Small intestine (tissue), 7 donors: ENCODE data around the gene MATR3. TPM values are rescaled to one million over a fixed set of nuclear protein-coding genes. Genes with fewer than 3 reads are reported as not detected.
"Not testable (repeated sequence)": the region's sequence is repeated elsewhere in the genome, so short reads cannot be mapped to it uniquely, and the experiment has no call there.

Experiments
- DNase-seq, 2 donors: peaks; one replicate each; pipeline versions ENCODE4 v3.0.0 to v3.0.0-alpha.2; 2013
- FAIRE-seq: peaks from 2 replicates; lab custom pipeline; 2012; peaks lifted over from hg19 to GRCh38; lab: Jason Lieb, UNC
- H3K27ac ChIP-seq, 3 donors: one replicate each; pipeline ENCODE4 v1.5.1; 2013; ENCODE audit warnings: low read length in 2 of 3, mild to moderate bottlenecking in 2 of 3, control low read depth in 1 of 3, inconsistent platforms in 1 of 3, low read depth in 1 of 3, moderate library complexity in 1 of 3
- H3K27me3 ChIP-seq, 3 donors: one replicate each; pipeline ENCODE4 v1.6.1; 2013; ENCODE audit warnings: low read length in 3 of 3, inconsistent platforms in 1 of 3; ENCODE audit not compliant: control insufficient read depth in 3 of 3, insufficient read depth in 3 of 3
- H3K36me3 ChIP-seq, 3 donors: one replicate each; pipeline ENCODE4 v1.6.1; 2013; ENCODE audit warnings: low read length in 3 of 3, inconsistent platforms in 1 of 3, low read depth in 1 of 3, mild to moderate bottlenecking in 1 of 3, moderate library complexity in 1 of 3; ENCODE audit not compliant: control insufficient read depth in 3 of 3, insufficient read depth in 2 of 3
- H3K4me1 ChIP-seq, 3 donors: one replicate each; pipeline ENCODE4 v1.6.1; 2013; ENCODE audit warnings: low read length in 2 of 3, inconsistent platforms in 1 of 3, low read depth in 1 of 3, mild to moderate bottlenecking in 1 of 3, moderate library complexity in 1 of 3; ENCODE audit not compliant: control insufficient read depth in 3 of 3, insufficient read depth in 2 of 3
- H3K4me3 ChIP-seq, 3 donors: one replicate each; pipeline ENCODE4 v1.5.1; 2013; ENCODE audit warnings: low read length in 3 of 3, control low read depth in 1 of 3, inconsistent platforms in 1 of 3, low read depth in 1 of 3, mild to moderate bottlenecking in 1 of 3, moderate library complexity in 1 of 3
- H3K9me3 ChIP-seq, 2 donors: one replicate each; pipeline ENCODE4 v1.6.1; 2013; ENCODE audit warnings: low read depth in 1 of 2, low read length in 1 of 2; ENCODE audit not compliant: control insufficient read depth in 2 of 2, insufficient read depth in 1 of 2
- whole genome bisulfite sequencing, 3 donors: extraction: QIAGEN DNeasy Blood & Tissue Kit; methylation state at CpG; one replicate each; pipeline ENCODE4 v1.1.7; 2013; 5-methylcytosine and 5-hydroxymethylcytosine counted together
- polyA plus RNA-seq, 4 donors: library from polyadenylated mRNA; stranded (reverse) in 3 of 4; unstranded in 1 of 4; fragments of 200-250 nt in 3 of 4; fragments of 120-200 nt in 1 of 4; gene quantifications; one replicate each; pipeline versions ENCODE4 v1.2.1 to v1.2.3, GENCODE V29; 2013
- donor health status: healthy with polysubstance abuse.
- donor health status: control.
- donor health status: control.
- donor health status: Bipolar disorder and iron deficiency.
- donor health status: healthy.

MATR3 gene
- polyA plus RNA-seq, 4 donors: 63.1 to 283 (median 100) TPM

GRCh38 chr5:139267481-139267880 is 26.1 kb upstream of the MATR3 start:
- WGBS, 3 donors: 82 to 90% (median 86%) methylated on average over 2 of the region's 2 CpGs
- H3K27ac ChIP-seq: no peak overlapping the region
- H3K27me3 ChIP-seq: no peaks in the 10 kb centered on the region
- H3K36me3 ChIP-seq: no peaks in the 10 kb centered on the region
- no peaks in the 10 kb centered on the region for H3K4me1 ChIP-seq
- no peak for DNase-seq
- H3K9me3 ChIP-seq: no peaks in the 10 kb centered on the region
- no peak for FAIRE-seq
- H3K4me3 ChIP-seq: no peak overlapping the region

- FAIRE-seq (no peak), DNase-seq (no peak)
- 77 to 84% (median 82%) methylated on average over 5 of the region's 5 CpGs for WGBS, 3 donors
- Histone ChIP-seq H3K27ac (no peak overlapping the region), H3K36me3 (no peaks in the 10 kb centered on the region), H3K9me3 (no peaks in the 10 kb centered on the region), H3K27me3 (no peaks in the 10 kb centered on the region), H3K4me3 (no peak overlapping the region), H3K4me1 (peaks cover 5 to 8% (median 6%) of the 10 kb centered on the region in 3 donors)
Measured at GRCh38 chr5:139268364-139269202, 25.0 kb upstream of the MATR3 start.

GRCh38 chr5:139270718-139271117 is 22.8 kb upstream of the MATR3 start:
- H3K27me3 ChIP-seq, H3K4me3 ChIP-seq, H3K36me3 ChIP-seq, H3K27ac ChIP-seq, FAIRE-seq, DNase-seq, H3K9me3 ChIP-seq: not testable (repeated sequence)
- WGBS, 3 donors: 63 to 81% (median 81%) methylated on average over 2 of the region's 2 CpGs
- peaks cover 5 to 13% (median 6%) of the 10 kb centered on the region in 3 donors for H3K4me1 ChIP-seq

- Histone ChIP-seq H3K27me3 (no peaks in the 10 kb centered on the region), H3K27ac (no peak overlapping the region), H3K36me3 (peaks cover 0 to 3% (median 0%) of the 10 kb centered on the region in 3 donors), H3K4me1 (peaks cover 5 to 13% (median 11%) of the 10 kb centered on the region in 3 donors), H3K4me3 (no peak overlapping the region), H3K9me3 (no peaks in the 10 kb centered on the region)
- WGBS, 3 donors: 27 to 38% (median 32%) methylated on average over 4 of the region's 4 CpGs
- FAIRE-seq (no peak), DNase-seq (peak in 1 of 2 donors; percentile 36)
Measured at GRCh38 chr5:139271201-139272027, 22.1 kb upstream of the MATR3 start.

DNA sequence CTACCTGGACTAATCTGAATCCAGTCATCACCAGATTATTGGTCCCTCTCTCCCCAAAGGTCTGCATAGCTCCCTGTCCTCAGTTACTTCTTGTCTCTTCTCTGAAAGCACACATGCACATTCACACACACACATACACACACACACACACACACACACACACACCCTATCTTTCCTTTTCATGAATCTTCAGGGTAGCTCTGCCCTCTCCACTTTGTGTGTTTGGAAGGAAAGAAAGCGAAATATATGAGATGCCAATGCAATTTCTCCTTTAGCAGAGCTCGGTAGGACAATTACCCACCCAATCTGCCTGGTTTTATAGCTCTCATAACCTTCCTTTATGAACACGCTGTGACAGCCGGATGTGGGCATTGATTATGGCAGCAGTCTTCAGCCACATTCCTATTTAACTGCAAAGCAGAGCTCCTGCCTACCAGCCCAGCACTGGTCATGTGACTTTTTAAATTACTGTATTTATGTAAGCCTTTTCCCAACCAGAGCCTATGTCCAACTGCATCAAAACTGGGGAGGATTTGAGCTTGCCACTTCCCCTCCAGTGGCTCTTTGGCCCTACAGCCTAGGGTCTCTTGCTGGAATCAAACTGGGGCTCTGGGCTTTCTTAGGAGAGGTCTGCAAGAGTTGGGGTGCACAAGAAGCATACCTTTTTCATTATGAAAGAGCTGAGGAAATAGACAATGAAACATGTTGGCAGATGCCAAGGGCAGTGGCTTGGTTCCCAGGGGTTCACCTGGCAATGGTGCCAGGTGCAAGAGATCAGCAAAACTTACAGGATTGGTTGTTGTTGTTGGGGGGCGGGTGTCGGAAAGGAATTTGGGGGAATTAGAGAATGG is 20.8 kb upstream of the MATR3 start:
- peaks cover 0 to 3% (median 0%) of the 10 kb centered on the region in 3 donors for H3K36me3 ChIP-seq
- 17 to 64% (median 35%) methylated on average over 6 of the region's 6 CpGs for WGBS, 3 donors
- DNase-seq (peak; percentile 55 to 60), FAIRE-seq (no peak)
- no peaks in the 10 kb centered on the region for H3K9me3 ChIP-seq
- peak overlapping the region in 1 of 3 donors; percentile 55 for H3K4me3 ChIP-seq
- H3K27ac ChIP-seq: peak overlapping the region in 1 of 3 donors; percentile 0
- H3K4me1 ChIP-seq: peaks cover 5 to 13% (median 11%) of the 10 kb centered on the region in 3 donors
- no peaks in the 10 kb centered on the region for H3K27me3 ChIP-seq

DNA sequence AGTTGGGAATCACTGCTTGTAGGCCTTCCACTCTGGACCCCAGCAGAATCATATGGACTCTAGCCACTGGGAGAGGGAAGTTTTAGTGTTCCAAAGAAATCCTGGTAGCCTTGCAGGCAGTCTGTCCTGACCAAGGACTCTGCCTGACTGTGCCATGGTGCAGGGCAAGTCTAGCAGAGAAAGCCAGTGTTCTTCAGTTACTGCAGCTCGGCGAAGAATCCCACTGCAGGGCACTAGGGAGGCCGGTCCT is 20.3 kb upstream of the MATR3 start:
- DNase-seq: no peak
- WGBS, 3 donors: 2 to 6% (median 5%) methylated on average over 3 of the region's 3 CpGs
- Histone ChIP-seq H3K36me3 (peaks cover 0 to 3% (median 0%) of the 10 kb centered on the region in 3 donors), H3K9me3 (no peaks in the 10 kb centered on the region), H3K4me3 (peak overlapping the region in 2 of 3 donors; percentile 53 to 55), H3K27me3 (no peaks in the 10 kb centered on the region), H3K27ac (peak overlapping the region; percentile 0 to 32 (median 0)), H3K4me1 (peaks cover 5 to 13% (median 11%) of the 10 kb centered on the region in 3 donors)
- FAIRE-seq: no peak

GRCh38 chr5:139273572-139274289 is 19.8 kb upstream of the MATR3 start:
- peak; percentile 94 to 95 for DNase-seq
- Histone ChIP-seq H3K4me3 (peak overlapping the region; percentile 18 to 55 (median 53)), H3K4me1 (peaks cover 5 to 13% (median 11%) of the 10 kb centered on the region in 3 donors), H3K36me3 (peaks cover 0 to 5% (median 0%) of the 10 kb centered on the region in 3 donors), H3K27me3 (no peaks in the 10 kb centered on the region), H3K27ac (peak overlapping the region in 2 of 3 donors; percentile 29 to 71), H3K9me3 (no peaks in the 10 kb centered on the region)
- 0 to 1% (median 0%) methylated on average over 42 to 47 of the region's 47 CpGs for WGBS, 3 donors
- FAIRE-seq: no peak
